Fibroblast of lung (primary cell): ENCODE data around the gene COG5.

Experiments
- EZH2 ChIP-seq: IDR thresholded peaks from 2 replicates; pipeline ENCODE4 v1.5.1; 2012; ENCODE audit warnings: low read length, control low read depth, mild to moderate bottlenecking; ENCODE audit errors: missing control alignments
- TF ChIP-seq, protein P1 (sequence below), 2 donors: IDR thresholded peaks in 1 of 2; conservative IDR thresholded peaks in 1 of 2; 1 replicate in 1 of 2; 2 replicates in 1 of 2; pipeline ENCODE4 v1.5.1; 2011 to 2012; ENCODE audit warnings: low read length in 2 of 2, control low read depth in 1 of 2, inconsistent platforms in 1 of 2, low read depth in 1 of 2, mild to moderate bottlenecking in 1 of 2

DNA sequence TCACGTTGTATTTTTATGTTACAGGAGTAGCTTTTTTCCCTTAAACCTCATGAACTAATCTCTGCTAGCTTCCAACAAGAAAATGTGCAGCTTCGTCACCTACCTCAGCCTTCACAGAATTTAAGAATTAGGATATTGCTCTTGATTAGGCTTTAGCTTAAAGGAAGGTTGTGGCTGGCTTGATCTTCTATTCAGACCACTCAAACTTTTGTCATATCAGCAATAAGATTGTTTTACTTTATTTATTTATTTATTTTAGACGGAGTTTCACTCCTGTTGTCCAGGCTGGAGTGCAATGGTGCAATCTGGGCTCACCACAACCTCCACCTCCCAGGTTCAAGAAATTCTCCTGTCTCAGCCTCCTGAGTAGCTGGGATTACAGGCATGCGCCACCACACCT is 219.4 kb downstream of the COG5 start:
- TF ChIP-seq, protein P1, sequence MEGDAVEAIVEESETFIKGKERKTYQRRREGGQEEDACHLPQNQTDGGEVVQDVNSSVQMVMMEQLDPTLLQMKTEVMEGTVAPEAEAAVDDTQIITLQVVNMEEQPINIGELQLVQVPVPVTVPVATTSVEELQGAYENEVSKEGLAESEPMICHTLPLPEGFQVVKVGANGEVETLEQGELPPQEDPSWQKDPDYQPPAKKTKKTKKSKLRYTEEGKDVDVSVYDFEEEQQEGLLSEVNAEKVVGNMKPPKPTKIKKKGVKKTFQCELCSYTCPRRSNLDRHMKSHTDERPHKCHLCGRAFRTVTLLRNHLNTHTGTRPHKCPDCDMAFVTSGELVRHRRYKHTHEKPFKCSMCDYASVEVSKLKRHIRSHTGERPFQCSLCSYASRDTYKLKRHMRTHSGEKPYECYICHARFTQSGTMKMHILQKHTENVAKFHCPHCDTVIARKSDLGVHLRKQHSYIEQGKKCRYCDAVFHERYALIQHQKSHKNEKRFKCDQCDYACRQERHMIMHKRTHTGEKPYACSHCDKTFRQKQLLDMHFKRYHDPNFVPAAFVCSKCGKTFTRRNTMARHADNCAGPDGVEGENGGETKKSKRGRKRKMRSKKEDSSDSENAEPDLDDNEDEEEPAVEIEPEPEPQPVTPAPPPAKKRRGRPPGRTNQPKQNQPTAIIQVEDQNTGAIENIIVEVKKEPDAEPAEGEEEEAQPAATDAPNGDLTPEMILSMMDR (conservative IDR thresholded peaks at IDR 0.05 in 1 of 2, IDR thresholded peaks at IDR 0.05 in 1 of 2; ENCODE audit: low read depth in 1 of 2, low read length in 2 of 2): no peak
- no peak for TF ChIP-seq EZH2
